ENCODE data around the gene FBXO34. TPM values are rescaled to one million over a fixed set of nuclear protein-coding genes. Genes with fewer than 3 reads are reported as not detected.

Gene FBXO34
- total RNA-seq, 4 donors from 2014 or later: 29.7 to 48.1 (median 37.3) TPM

- H3K4me3 ChIP-seq (ENCODE audit: low read depth, poor library complexity, severe bottlenecking): no peak overlapping the region
- no peak for DNase-seq (ENCODE audit: low spot score in 2 of 2)
- intact Hi-C loops (cut with DNase I; ENCODE audit: low total_unique reads): no loop called here
- 96 to 99% methylated on average over 9 of the region's 9 CpGs for WGBS, 2 donors
- TF ChIP-seq CTCF (IDR thresholded peaks at IDR 0.05) (no peak), POLR2A (IDR thresholded peaks at IDR 0.05) (no peak)
Measured at GRCh38 chr14:55352201-55352600, 81.0 kb downstream of the FBXO34 start.

GRCh38 chr14:55353686-55354467 lies 82.7 kb downstream of the FBXO34 start:
- intact Hi-C loops (cut with DNase I; ENCODE audit: low total_unique reads): no loop called here
- no peak overlapping the region for H3K4me3 ChIP-seq (ENCODE audit: low read depth, poor library complexity, severe bottlenecking)
- DNase-seq (ENCODE audit: low spot score in 2 of 2): no peak
- 85 to 91% methylated on average over 11 of the region's 11 CpGs for WGBS, 2 donors
- TF ChIP-seq POLR2A (IDR thresholded peaks at IDR 0.05): no peak
- TF ChIP-seq CTCF (IDR thresholded peaks at IDR 0.05): no peak

GRCh38 chr14:55354500-55354899 lies 83.3 kb downstream of the FBXO34 start:
- TF ChIP-seq POLR2A (IDR thresholded peaks at IDR 0.05): no peak
- TF ChIP-seq CTCF (IDR thresholded peaks at IDR 0.05): no peak
- peak in 1 of 2 donors; percentile 25 for DNase-seq (ENCODE audit: low spot score in 2 of 2)
- no peak overlapping the region for H3K4me3 ChIP-seq (ENCODE audit: low read depth, poor library complexity, severe bottlenecking)
- intact Hi-C loops (cut with DNase I; ENCODE audit: low total_unique reads): no loop called here
- WGBS, 2 donors: 56 to 74% methylated on average over 5 of the region's 5 CpGs

- intact Hi-C loops (cut with DNase I; ENCODE audit: low total_unique reads): no loop called here
- DNase-seq (ENCODE audit: low spot score in 2 of 2): no peak
- TF ChIP-seq POLR2A (IDR thresholded peaks at IDR 0.05): no peak
- no peak for TF ChIP-seq CTCF (IDR thresholded peaks at IDR 0.05)
- 81 to 90% methylated on average over 6 of the region's 6 CpGs for WGBS, 2 donors
- no peak overlapping the region for H3K4me3 ChIP-seq (ENCODE audit: low read depth, poor library complexity, severe bottlenecking)
Measured at GRCh38 chr14:55355922-55356321, 84.7 kb downstream of the FBXO34 start.

- WGBS, 2 donors: 92 to 96% methylated on average over 2 of the region's 2 CpGs
- intact Hi-C loops (cut with DNase I; ENCODE audit: low total_unique reads): no loop called here
- no peak for TF ChIP-seq POLR2A (IDR thresholded peaks at IDR 0.05)
- no peak for TF ChIP-seq CTCF (IDR thresholded peaks at IDR 0.05)
- no peak overlapping the region for H3K4me3 ChIP-seq (ENCODE audit: low read depth, poor library complexity, severe bottlenecking)
- no peak for DNase-seq (ENCODE audit: low spot score in 2 of 2)
Measured at GRCh38 chr14:55356913-55357312, 85.7 kb downstream of the FBXO34 start.

- intact Hi-C loops (cut with DNase I; ENCODE audit: low total_unique reads): no loop called here
- no peak for TF ChIP-seq POLR2A (IDR thresholded peaks at IDR 0.05)
- no peak for TF ChIP-seq CTCF (IDR thresholded peaks at IDR 0.05)
- H3K4me3 ChIP-seq (ENCODE audit: low read depth, poor library complexity, severe bottlenecking): no peak overlapping the region
- WGBS, 2 donors: 91 to 93% methylated on average over 4 of the region's 4 CpGs
- DNase-seq (ENCODE audit: low spot score in 2 of 2): no peak
Measured at GRCh38 chr14:55359307-55359706, 88.1 kb downstream of the FBXO34 start.
